ENCODE data around the gene HNMT.

The HNMT gene

GRCh38 chr2:138012082-138012481 lies 47.8 kb downstream of the HNMT start:
- no peak for DNase-seq (ENCODE audit: low spot score)

- no peak for DNase-seq (ENCODE audit: low spot score)
Measured at GRCh38 chr2:138012968-138013367, 48.7 kb downstream of the HNMT start.

- DNase-seq (ENCODE audit: low spot score) = no peak
Measured at GRCh38 chr2:138013639-138014038, 49.4 kb downstream of the HNMT start.

GRCh38 chr2:138015494-138015893 lies 51.2 kb downstream of the HNMT start:
- DNase-seq (ENCODE audit: low spot score) = no peak

GRCh38 chr2:138016351-138017087 lies 52.2 kb downstream of the HNMT start:
- no peak for DNase-seq (ENCODE audit: low spot score)

- DNase-seq (ENCODE audit: low spot score) = no peak
Measured at GRCh38 chr2:138017824-138018223, 53.6 kb downstream of the HNMT start.

GRCh38 chr2:138018866-138019688 lies 54.8 kb downstream of the HNMT start:
- DNase-seq (ENCODE audit: low spot score) = no peak

GRCh38 chr2:138020432-138020831 lies 56.2 kb downstream of the HNMT start:
- DNase-seq (ENCODE audit: low spot score) = no peak

GRCh38 chr2:138021154-138021553 lies 56.9 kb downstream of the HNMT start:
- no peak for DNase-seq (ENCODE audit: low spot score)

GRCh38 chr2:138023298-138023697 lies 59.0 kb downstream of the HNMT start:
- no peak for DNase-seq (ENCODE audit: low spot score)

- DNase-seq (ENCODE audit: low spot score) = no peak
Measured at GRCh38 chr2:138023976-138024375, 59.7 kb downstream of the HNMT start.

- DNase-seq (ENCODE audit: low spot score) = no peak
Measured at GRCh38 chr2:138026111-138027020, 62.1 kb downstream of the HNMT start.

GRCh38 chr2:138028538-138028937 lies 64.3 kb downstream of the HNMT start:
- no peak for DNase-seq (ENCODE audit: low spot score)

- no peak for DNase-seq (ENCODE audit: low spot score)
Measured at GRCh38 chr2:138029276-138029675, 65.0 kb downstream of the HNMT start.

GRCh38 chr2:138030459-138030858 lies 66.2 kb downstream of the HNMT start:
- DNase-seq (ENCODE audit: low spot score) = no peak

GRCh38 chr2:138032334-138032733 lies 68.1 kb downstream of the HNMT start:
- no peak for DNase-seq (ENCODE audit: low spot score)

GRCh38 chr2:138034536-138034935 lies 70.3 kb downstream of the HNMT start:
- no peak for DNase-seq (ENCODE audit: low spot score)

GRCh38 chr2:138035608-138036217 lies 71.4 kb downstream of the HNMT start:
- no peak for DNase-seq (ENCODE audit: low spot score)

GRCh38 chr2:138036522-138036921 lies 72.2 kb downstream of the HNMT start:
- no peak for DNase-seq (ENCODE audit: low spot score)

- no peak for DNase-seq (ENCODE audit: low spot score)
Measured at GRCh38 chr2:138037090-138037489, 72.8 kb downstream of the HNMT start.

- DNase-seq (ENCODE audit: low spot score) = no peak
Measured at GRCh38 chr2:138040616-138041015, 76.3 kb downstream of the HNMT start.

GRCh38 chr2:138042311-138042710 lies 78.0 kb downstream of the HNMT start:
- no peak for DNase-seq (ENCODE audit: low spot score)

All from ecto neural progenitor cell (in vitro differentiated cells).